Trophoblast cell (in vitro differentiated cells and primary cell): ENCODE results near the gene CUX1.

Experiments used
- DNase-seq, 2 donors: peaks; one replicate each; pipeline ENCODE4 v3.0.0-alpha.2; 2016
- H2AFZ ChIP-seq: 2 replicates; pipeline ENCODE4 v1.6.1; 2013; ENCODE audit warnings: low read length, moderate library complexity, mild to moderate bottlenecking; ENCODE audit not compliant: insufficient read depth, poor library complexity
- H2AK5ac ChIP-seq: 2 replicates; pipeline ENCODE4 v1.6.1; 2013; ENCODE audit warnings: mild to moderate bottlenecking, low read length
- H2BK120ac ChIP-seq: 2 replicates; pipeline ENCODE4 v1.6.1; 2013; ENCODE audit warnings: low read length, mild to moderate bottlenecking, moderate library complexity; ENCODE audit not compliant: insufficient read depth, poor library complexity
- H2BK12ac ChIP-seq: 2 replicates; pipeline ENCODE4 v1.6.1; 2013; ENCODE audit warnings: mild to moderate bottlenecking, low read length, moderate library complexity
- H2BK5ac ChIP-seq: 2 replicates; pipeline ENCODE4 v1.6.1; 2013; ENCODE audit warnings: low read length, low read depth, moderate library complexity, mild to moderate bottlenecking; ENCODE audit not compliant: poor library complexity
- H3K14ac ChIP-seq: 2 replicates; pipeline ENCODE4 v1.6.1; 2013; ENCODE audit warnings: mild to moderate bottlenecking, low read length
- H3K18ac ChIP-seq: 2 replicates; pipeline ENCODE4 v1.6.1; 2013; ENCODE audit warnings: mild to moderate bottlenecking, low read length
- H3K23ac ChIP-seq: 2 replicates; pipeline ENCODE4 v1.6.1; 2013; ENCODE audit warnings: low read length
- H3K27ac ChIP-seq: 2 replicates; pipeline ENCODE4 v1.5.1; 2013; ENCODE audit warnings: low read depth, mild to moderate bottlenecking, inconsistent platforms, low read length, moderate library complexity
- H3K27me3 ChIP-seq: 2 replicates; pipeline ENCODE4 v1.6.1; 2013; ENCODE audit warnings: inconsistent platforms, mild to moderate bottlenecking, low read length, moderate library complexity; ENCODE audit not compliant: insufficient read depth
- H3K36me3 ChIP-seq, 2 experiments: 1 replicate in 1 of 2; 2 replicates in 1 of 2; pipeline ENCODE4 v1.6.1; 2013; ENCODE audit warnings: low read length in 2 of 2, mild to moderate bottlenecking in 2 of 2, moderate library complexity in 1 of 2; ENCODE audit not compliant: insufficient read depth in 2 of 2, control insufficient read depth in 1 of 2
- H3K4ac ChIP-seq: 2 replicates; pipeline ENCODE4 v1.6.1; 2013; ENCODE audit warnings: low read depth, mild to moderate bottlenecking, low read length, moderate library complexity
- H3K4me1 ChIP-seq, 2 experiments: 1 replicate in 1 of 2; 2 replicates in 1 of 2; pipeline ENCODE4 v1.6.1; 2013; ENCODE audit warnings: low read length in 2 of 2, mild to moderate bottlenecking in 2 of 2, moderate library complexity in 1 of 2; ENCODE audit not compliant: insufficient read depth in 2 of 2, control insufficient read depth in 1 of 2
- H3K4me2 ChIP-seq: 2 replicates; pipeline ENCODE4 v1.6.1; 2013; ENCODE audit warnings: inconsistent platforms, mild to moderate bottlenecking, low read length, moderate library complexity
- H3K4me3 ChIP-seq: 2 replicates; pipeline ENCODE4 v1.5.1; 2013; ENCODE audit warnings: mild to moderate bottlenecking, low read depth, low read length, inconsistent platforms
- H3K79me1 ChIP-seq: one replicate; pipeline ENCODE4 v1.6.1; 2013; ENCODE audit warnings: low read length
- H3K79me2 ChIP-seq: 2 replicates; pipeline ENCODE4 v1.6.1; 2013; ENCODE audit warnings: low read length, mild to moderate bottlenecking; ENCODE audit not compliant: control insufficient read depth, insufficient read depth, poor library complexity
- H3K9ac ChIP-seq: 2 replicates; pipeline ENCODE4 v1.6.1; 2013; ENCODE audit warnings: mild to moderate bottlenecking, low read length
- H3K9me3 ChIP-seq: 2 replicates; pipeline ENCODE4 v1.6.1; 2013; ENCODE audit warnings: low read depth, mild to moderate bottlenecking, control low read depth, inconsistent platforms, low read length; ENCODE audit not compliant: insufficient read depth
- H4K12ac ChIP-seq: 2 replicates; pipeline ENCODE4 v1.6.1; 2013; ENCODE audit warnings: low read depth, mild to moderate bottlenecking, low read length, moderate library complexity
- H4K8ac ChIP-seq: 2 replicates; pipeline ENCODE4 v1.6.1; 2013; ENCODE audit warnings: low read depth, mild to moderate bottlenecking, low read length, moderate library complexity
- H4K91ac ChIP-seq: one replicate; pipeline ENCODE4 v1.6.1; 2013; ENCODE audit warnings: low read depth, mild to moderate bottlenecking, low read length, moderate library complexity
- WGBS: extraction: QIAGEN DNeasy Blood & Tissue Kit; methylation state at CpG from one replicate; pipeline ENCODE4 v1.1.7; 2013; ENCODE audit warnings: missing lambda C conversion rate; ENCODE audit not compliant: insufficient read length, insufficient coverage; ENCODE audit errors: extremely low coverage; 5-methylcytosine and 5-hydroxymethylcytosine counted together

CUX1 gene

GRCh38 chr7:102234801-102235550 is 417.6 kb downstream of the CUX1 start:
- H3K79me1 ChIP-seq, result no peaks in the 10 kb centered on the region
- H3K79me2 ChIP-seq, result no peaks in the 10 kb centered on the region
- no peak overlapping the region for H3K9ac ChIP-seq
- no peak overlapping the region for H3K4me3 ChIP-seq
- H3K4ac ChIP-seq, result no peak overlapping the region
- H2AFZ ChIP-seq, result no peak overlapping the region
- H4K12ac ChIP-seq, result no peak overlapping the region
- H3K27me3 ChIP-seq, result no peaks in the 10 kb centered on the region
- H4K91ac ChIP-seq, result no peak overlapping the region
- H3K4me2 ChIP-seq, result no peak overlapping the region
- H2BK12ac ChIP-seq, result no peak overlapping the region
- H3K27ac ChIP-seq, result no peak overlapping the region
- H2BK120ac ChIP-seq, result no peak overlapping the region
- H2BK5ac ChIP-seq, result no peak overlapping the region
- no peak overlapping the region for H3K14ac ChIP-seq
- H4K8ac ChIP-seq, result no peak overlapping the region
- DNase-seq, result no peak
- H3K9me3 ChIP-seq, result no peaks in the 10 kb centered on the region
- peaks cover 21 to 33% of the 10 kb centered on the region in 2 experiments for H3K36me3 ChIP-seq
- no peak overlapping the region for H2AK5ac ChIP-seq
- no peak overlapping the region for H3K18ac ChIP-seq
- no peaks in the 10 kb centered on the region for H3K4me1 ChIP-seq
- no CpG with 5 or more reads among the region's 19 CpGs for WGBS
- no peak overlapping the region for H3K23ac ChIP-seq

GRCh38 chr7:102236102-102236501 is 418.7 kb downstream of the CUX1 start:
- Histone ChIP-seq H2BK5ac (no peak overlapping the region), H3K79me2 (no peaks in the 10 kb centered on the region), H3K4me2 (no peak overlapping the region), H4K8ac (no peak overlapping the region), H4K12ac (no peak overlapping the region), H3K4me3 (no peak overlapping the region), H3K36me3 (peaks cover 22 to 35% of the 10 kb centered on the region in 2 experiments), H3K4me1 (no peaks in the 10 kb centered on the region), H3K14ac (no peak overlapping the region), H3K79me1 (no peaks in the 10 kb centered on the region), H2AK5ac (no peak overlapping the region), H3K9ac (no peak overlapping the region), H3K27ac (no peak overlapping the region), H2BK12ac (no peak overlapping the region), H4K91ac (no peak overlapping the region), H3K9me3 (no peaks in the 10 kb centered on the region), H3K4ac (no peak overlapping the region), H3K27me3 (no peaks in the 10 kb centered on the region), H2BK120ac (no peak overlapping the region), H3K18ac (no peak overlapping the region), H3K23ac (no peak overlapping the region), H2AFZ (no peak overlapping the region)
- no CpG with 5 or more reads among the region's 7 CpGs for WGBS
- DNase-seq, result no peak

- Histone ChIP-seq H3K27ac (no peak overlapping the region), H3K9me3 (no peaks in the 10 kb centered on the region), H4K91ac (no peak overlapping the region), H2BK5ac (no peak overlapping the region), H3K23ac (no peak overlapping the region), H2AFZ (no peak overlapping the region), H3K4me2 (no peak overlapping the region), H3K27me3 (no peaks in the 10 kb centered on the region), H3K79me2 (no peaks in the 10 kb centered on the region), H3K4ac (no peak overlapping the region), H3K9ac (no peak overlapping the region), H2BK120ac (no peak overlapping the region), H2BK12ac (no peak overlapping the region), H3K14ac (no peak overlapping the region), H3K4me3 (no peak overlapping the region), H3K4me1 (no peaks in the 10 kb centered on the region), H4K12ac (no peak overlapping the region), H3K79me1 (no peaks in the 10 kb centered on the region), H4K8ac (peak overlapping the region; percentile 50), H2AK5ac (no peak overlapping the region), H3K18ac (no peak overlapping the region), H3K36me3 (peaks cover 22 to 40% of the 10 kb centered on the region in 2 experiments)
- no CpG with 5 or more reads among the region's 14 CpGs for WGBS
- DNase-seq, result peak; percentile 58 to 79
These were observed 419.3 kb downstream of the CUX1 start for GRCh38 chr7:102236592-102237287.

- H3K4ac ChIP-seq, result no peak overlapping the region
- no peak overlapping the region for H3K14ac ChIP-seq
- peaks cover 19 to 33% of the 10 kb centered on the region in 2 experiments for H3K36me3 ChIP-seq
- H3K18ac ChIP-seq, result no peak overlapping the region
- no peaks in the 10 kb centered on the region for H3K79me1 ChIP-seq
- H4K12ac ChIP-seq, result no peak overlapping the region
- no peaks in the 10 kb centered on the region for H3K79me2 ChIP-seq
- H2BK5ac ChIP-seq, result no peak overlapping the region
- no peak overlapping the region for H3K4me2 ChIP-seq
- H3K4me1 ChIP-seq, result peaks cover 1 to 2% of the 10 kb centered on the region in 2 experiments
- no peak overlapping the region for H3K27ac ChIP-seq
- no peaks in the 10 kb centered on the region for H3K9me3 ChIP-seq
- H4K91ac ChIP-seq, result no peak overlapping the region
- H3K23ac ChIP-seq, result no peak overlapping the region
- no peak overlapping the region for H3K4me3 ChIP-seq
- H2AK5ac ChIP-seq, result no peak overlapping the region
- H3K9ac ChIP-seq, result no peak overlapping the region
- no CpG with 5 or more reads among the region's 35 CpGs for WGBS
- H2BK12ac ChIP-seq, result no peak overlapping the region
- no peak overlapping the region for H2BK120ac ChIP-seq
- H3K27me3 ChIP-seq, result no peaks in the 10 kb centered on the region
- H4K8ac ChIP-seq, result no peak overlapping the region
- H2AFZ ChIP-seq, result no peak overlapping the region
- DNase-seq, result no peak
These were observed 421.9 kb downstream of the CUX1 start for GRCh38 chr7:102239206-102239820.
